OCI-LY3 (cell line): Measurements from ENCODE around the gene GDPD5.

Experiments
- H2AFZ ChIP-seq: fragments of 200-600, 300-600 bp; shearing (Covaris generic); 2 replicates; pipeline ENCODE4 v1.6.0; 2014; ENCODE audit warnings: antibody characterized with exemption, low read depth, low read length
- H3K27ac ChIP-seq: fragments of 200-600, 300-600 bp; sonication (generic); 2 replicates; pipeline ENCODE4 v1.5.1; 2014; ENCODE audit warnings: mild to moderate bottlenecking, low read length, moderate library complexity, mixed read lengths
- H3K27me3 ChIP-seq: fragments of 200-600, 300-600 bp; sonication (generic); 2 replicates; pipeline ENCODE4 v1.6.1; 2014; ENCODE audit warnings: low read depth, low read length, mixed read lengths
- H3K36me3 ChIP-seq: fragments of 200-600, 300-600 bp; sonication (generic); replicated peaks from 2 replicates; pipeline ENCODE3; 2014; ENCODE audit warnings: low read depth, low read length, mixed read lengths
- H3K4me1 ChIP-seq: fragments of 300-600, 200-600 bp; sonication (generic); 2 replicates; pipeline ENCODE4 v1.6.1; 2014; ENCODE audit warnings: low read length, mixed read lengths
- H3K4me2 ChIP-seq: fragments of 200-600, 300-600 bp; sonication (generic); 2 replicates; pipeline ENCODE4 v1.6.1; 2014; ENCODE audit warnings: low read length, mixed read lengths
- H3K4me3 ChIP-seq: fragments of 300-600, 200-600 bp; sonication (generic); 2 replicates; pipeline ENCODE4 v1.5.1; 2014; ENCODE audit warnings: antibody characterized with exemption, mild to moderate bottlenecking, low read length, moderate library complexity
- H3K79me2 ChIP-seq: fragments of 300-600, 200-600 bp; shearing (Covaris generic); 2 replicates; pipeline ENCODE4 v1.6.1; 2014; ENCODE audit warnings: mild to moderate bottlenecking, low read length, mixed read lengths
- H3K9ac ChIP-seq: fragments of 300-600, 200-600 bp; shearing (Covaris generic); 2 replicates; pipeline ENCODE4 v1.6.0; 2014; ENCODE audit warnings: mild to moderate bottlenecking, low read length, moderate library complexity
- H3K9me3 ChIP-seq: fragments of 200-600, 300-600 bp; shearing (Covaris generic); 2 replicates; pipeline ENCODE4 v1.6.1; 2014; ENCODE audit warnings: low read length, mixed read lengths; ENCODE audit not compliant: insufficient read depth
- H4K20me1 ChIP-seq: fragments of 200-600, 300-600 bp; sonication (generic); 2 replicates; pipeline ENCODE4 v1.6.1; 2016; ENCODE audit warnings: low read length, mixed read lengths; ENCODE audit not compliant: insufficient read depth
- EZH2phosphoT487 ChIP-seq: fragments of 200-600 bp; shearing (Covaris generic); IDR thresholded peaks from 2 replicates; pipeline ENCODE4 v1.6.1; 2018; ENCODE audit warnings: antibody characterized with exemption, mixed run types, low read depth
- TF ChIP-seq, protein P1 (sequence below): fragments of 200-600, 300-600 bp; sonication (generic); IDR thresholded peaks from 2 replicates; pipeline ENCODE4 v1.5.1; 2014; ENCODE audit warnings: antibody characterized with exemption, low read length, low read depth

GDPD5 gene

GRCh38 chr11:75505916-75506692, 19.6 kb downstream of the GDPD5 start:
- Histone ChIP-seq H2AFZ (no peak overlapping the region), H3K36me3 (no peaks in the 10 kb centered on the region), H3K9me3 (no peaks in the 10 kb centered on the region), H3K79me2 (no peaks in the 10 kb centered on the region), H3K4me2 (no peak overlapping the region), H3K27ac (no peak overlapping the region), H3K27me3 (no peaks in the 10 kb centered on the region), H3K4me1 (peaks cover 17% of the 10 kb centered on the region), H3K4me3 (no peak overlapping the region), H3K9ac (no peak overlapping the region), H4K20me1 (no peaks in the 10 kb centered on the region)
- TF ChIP-seq, protein P1, sequence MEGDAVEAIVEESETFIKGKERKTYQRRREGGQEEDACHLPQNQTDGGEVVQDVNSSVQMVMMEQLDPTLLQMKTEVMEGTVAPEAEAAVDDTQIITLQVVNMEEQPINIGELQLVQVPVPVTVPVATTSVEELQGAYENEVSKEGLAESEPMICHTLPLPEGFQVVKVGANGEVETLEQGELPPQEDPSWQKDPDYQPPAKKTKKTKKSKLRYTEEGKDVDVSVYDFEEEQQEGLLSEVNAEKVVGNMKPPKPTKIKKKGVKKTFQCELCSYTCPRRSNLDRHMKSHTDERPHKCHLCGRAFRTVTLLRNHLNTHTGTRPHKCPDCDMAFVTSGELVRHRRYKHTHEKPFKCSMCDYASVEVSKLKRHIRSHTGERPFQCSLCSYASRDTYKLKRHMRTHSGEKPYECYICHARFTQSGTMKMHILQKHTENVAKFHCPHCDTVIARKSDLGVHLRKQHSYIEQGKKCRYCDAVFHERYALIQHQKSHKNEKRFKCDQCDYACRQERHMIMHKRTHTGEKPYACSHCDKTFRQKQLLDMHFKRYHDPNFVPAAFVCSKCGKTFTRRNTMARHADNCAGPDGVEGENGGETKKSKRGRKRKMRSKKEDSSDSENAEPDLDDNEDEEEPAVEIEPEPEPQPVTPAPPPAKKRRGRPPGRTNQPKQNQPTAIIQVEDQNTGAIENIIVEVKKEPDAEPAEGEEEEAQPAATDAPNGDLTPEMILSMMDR: no peak
- no peak for TF ChIP-seq EZH2phosphoT487

DNA sequence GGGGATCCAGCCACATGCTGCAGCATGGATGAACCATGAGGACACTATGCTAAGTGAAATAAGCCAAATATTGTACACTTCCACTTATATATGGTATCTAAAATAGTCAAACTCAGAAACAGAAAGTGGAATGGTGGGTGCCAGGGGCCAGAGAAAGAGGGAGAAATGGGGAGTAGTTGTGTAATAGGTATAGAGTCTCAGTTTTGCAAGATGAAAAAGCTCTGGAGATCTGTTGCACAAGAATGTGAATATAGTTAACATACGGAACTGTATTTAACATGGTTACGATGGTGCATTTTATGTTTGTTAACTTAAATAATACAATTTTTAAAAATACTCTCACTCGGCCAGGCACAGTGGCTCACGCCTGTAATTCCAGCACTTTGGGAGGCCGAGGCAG, 21.2 kb downstream of the GDPD5 start:
- TF ChIP-seq, protein P1: no peak
- no peak for TF ChIP-seq EZH2phosphoT487
- no peaks in the 10 kb centered on the region for H3K36me3 ChIP-seq
- H3K27ac ChIP-seq: no peak overlapping the region
- no peak overlapping the region for H2AFZ ChIP-seq
- H3K79me2 ChIP-seq: no peaks in the 10 kb centered on the region
- no peaks in the 10 kb centered on the region for H4K20me1 ChIP-seq
- no peak overlapping the region for H3K4me3 ChIP-seq
- no peaks in the 10 kb centered on the region for H3K9me3 ChIP-seq
- H3K9ac ChIP-seq: no peak overlapping the region
- no peaks in the 10 kb centered on the region for H3K27me3 ChIP-seq
- H3K4me2 ChIP-seq: no peak overlapping the region
- H3K4me1 ChIP-seq: peaks cover 17% of the 10 kb centered on the region

- H3K79me2 ChIP-seq: no peaks in the 10 kb centered on the region
- peaks cover 17% of the 10 kb centered on the region for H3K4me1 ChIP-seq
Observed at GRCh38 chr11:75503531-75504099, 22.1 kb downstream of the GDPD5 start.

GRCh38 chr11:75502138-75502537, 23.6 kb downstream of the GDPD5 start:
- H3K36me3 ChIP-seq: no peaks in the 10 kb centered on the region
- H3K27me3 ChIP-seq: no peaks in the 10 kb centered on the region
- H2AFZ ChIP-seq: no peak overlapping the region
- H3K9me3 ChIP-seq: no peaks in the 10 kb centered on the region
- no peak overlapping the region for H3K27ac ChIP-seq
- H3K4me3 ChIP-seq: no peak overlapping the region
- no peak overlapping the region for H3K4me2 ChIP-seq
- TF ChIP-seq, protein P1: no peak
- TF ChIP-seq EZH2phosphoT487: no peak
- no peak overlapping the region for H3K9ac ChIP-seq
- no peaks in the 10 kb centered on the region for H3K79me2 ChIP-seq
- peaks cover 7% of the 10 kb centered on the region for H3K4me1 ChIP-seq
- H4K20me1 ChIP-seq: no peaks in the 10 kb centered on the region

More at GRCh38 chr11:75503531-75504099, 22.1 kb downstream of the GDPD5 start:
- H3K9me3 ChIP-seq: no peaks in the 10 kb centered on the region
- no peaks in the 10 kb centered on the region for H3K27me3 ChIP-seq
- no peak overlapping the region for H3K4me3 ChIP-seq
- H3K36me3 ChIP-seq: no peaks in the 10 kb centered on the region
- H3K27ac ChIP-seq: no peak overlapping the region
- TF ChIP-seq, protein P1: no peak
- TF ChIP-seq EZH2phosphoT487: no peak
- no peak overlapping the region for H3K4me2 ChIP-seq
- no peaks in the 10 kb centered on the region for H4K20me1 ChIP-seq
- H2AFZ ChIP-seq: no peak overlapping the region
- H3K9ac ChIP-seq: no peak overlapping the region
